Activated naive CD4-positive, alpha-beta T cell treated with anti-CD3 and anti-CD28 coated beads, Interleukin-2, amount 10 ng/mL, durations not matched to agents 7 days and 5 days (primary cell): ENCODE measurements around the gene XPNPEP3.
"Not testable (repeated sequence)": the region's sequence is repeated elsewhere in the genome, so short reads cannot be mapped to it uniquely, and the experiment has no call there.

ENCODE experiments used
- CTCF ChIA-PET: fragments of 350-600 bp; sonication (Branson Sonifier 250); formaldehyde crosslinking; loops from one replicate; lab custom pipeline; 2021; ENCODE audit warnings: antibody characterized with exemption; lab: Charles Lee
- DNase-seq: peaks from one replicate; pipeline ENCODE4 v3.0.0-alpha.2; 2020
- H3K27ac Mint-ChIP-seq: one replicate; pipeline ENCODE4 v1.8.0; 2021; ENCODE audit warnings: mild to moderate bottlenecking, moderate library complexity, mixed read lengths
- H3K27me3 Mint-ChIP-seq: one replicate; pipeline ENCODE4 v1.8.0; 2021; ENCODE audit warnings: mild to moderate bottlenecking, mixed read lengths
- H3K36me3 Mint-ChIP-seq: one replicate; pipeline ENCODE4 v1.8.0; 2021; ENCODE audit warnings: mixed read lengths
- H3K4me1 Mint-ChIP-seq: one replicate; pipeline ENCODE4 v1.8.0; 2021; ENCODE audit warnings: mixed read lengths
- H3K4me3 Mint-ChIP-seq: one replicate; pipeline ENCODE4 v1.8.0; 2021; ENCODE audit warnings: mild to moderate bottlenecking, moderate library complexity, mixed read lengths
- H3K9me3 Mint-ChIP-seq: one replicate; pipeline ENCODE4 v1.8.0; 2021; ENCODE audit warnings: mixed read lengths

XPNPEP3 gene

GRCh38 chr22:40838486-40838885, 18.5 kb upstream of the XPNPEP3 start:
- H3K27me3 Mint-ChIP-seq = no peaks in the 10 kb centered on the region
- no peak for DNase-seq

GRCh38 chr22:40844951-40845350, 12.0 kb upstream of the XPNPEP3 start:
- CTCF ChIA-PET = no interaction called here
- Mint-ChIP-seq H3K4me1 (peaks cover 2% of the 10 kb centered on the region), H3K27me3 (no peaks in the 10 kb centered on the region), H3K4me3 (no peak overlapping the region), H3K9me3 (no peaks in the 10 kb centered on the region), H3K36me3 (peaks cover 45% of the 10 kb centered on the region), H3K27ac (no peak overlapping the region)
- no peak for DNase-seq

More at GRCh38 chr22:40838486-40838885, 18.5 kb upstream of the XPNPEP3 start:
- CTCF ChIA-PET = no interaction called here
- no peak overlapping the region for H3K27ac Mint-ChIP-seq
- peaks cover 51% of the 10 kb centered on the region for H3K36me3 Mint-ChIP-seq
- peaks cover 13% of the 10 kb centered on the region for H3K4me1 Mint-ChIP-seq
- H3K4me3 Mint-ChIP-seq = no peak overlapping the region
- no peaks in the 10 kb centered on the region for H3K9me3 Mint-ChIP-seq

GRCh38 chr22:40845816-40846215, 11.1 kb upstream of the XPNPEP3 start:
- H3K27me3 Mint-ChIP-seq, H3K9me3 Mint-ChIP-seq, DNase-seq, H3K27ac Mint-ChIP-seq, H3K4me3 Mint-ChIP-seq, CTCF ChIA-PET, H3K4me1 Mint-ChIP-seq: not testable (repeated sequence)
- H3K36me3 Mint-ChIP-seq = peaks cover 36% of the 10 kb centered on the region

- H3K27ac Mint-ChIP-seq = no peak overlapping the region
- no peak overlapping the region for H3K4me3 Mint-ChIP-seq
- H3K36me3 Mint-ChIP-seq = peaks cover 9% of the 10 kb centered on the region
- no peaks in the 10 kb centered on the region for H3K27me3 Mint-ChIP-seq
- no peaks in the 10 kb centered on the region for H3K9me3 Mint-ChIP-seq
- CTCF ChIA-PET = interaction anchor here (1.3 kb wide), 1 partner anchor 69 kb away, joined by 3 read pairs; no protein-coding TSS in a partner anchor
- no peak for DNase-seq
- H3K4me1 Mint-ChIP-seq = peaks cover 51% of the 10 kb centered on the region
Observed at GRCh38 chr22:40853333-40853732, 3.6 kb upstream of the XPNPEP3 start.

- H3K9me3 Mint-ChIP-seq = no peaks in the 10 kb centered on the region
- H3K4me3 Mint-ChIP-seq = peak overlapping the region; percentile 42
- peaks cover 8% of the 10 kb centered on the region for H3K36me3 Mint-ChIP-seq
- no peak for DNase-seq
- peaks cover 55% of the 10 kb centered on the region for H3K4me1 Mint-ChIP-seq
- no peak overlapping the region for H3K27ac Mint-ChIP-seq
- CTCF ChIA-PET = interaction anchor here (1.1 kb wide), 1 partner anchor 45 kb away, joined by 3 read pairs; no protein-coding TSS in a partner anchor
- H3K27me3 Mint-ChIP-seq = no peaks in the 10 kb centered on the region
Observed at GRCh38 chr22:40853961-40854360, 3.0 kb upstream of the XPNPEP3 start.

GRCh38 chr22:40855071-40855978, 1.6 kb upstream of the XPNPEP3 start:
- CTCF ChIA-PET = interaction anchor here (0.6 to 1.1 kb wide), 4 partner anchors 44 to 418 kb away, joined by 3 read pairs; no protein-coding TSS in a partner anchor
- DNase-seq = no peak
- Mint-ChIP-seq H3K36me3 (peaks cover 7% of the 10 kb centered on the region), H3K27me3 (no peaks in the 10 kb centered on the region), H3K4me3 (peak overlapping the region; percentile 99), H3K27ac (peak overlapping the region; percentile 100), H3K9me3 (no peaks in the 10 kb centered on the region), H3K4me1 (peaks cover 60% of the 10 kb centered on the region)

- Mint-ChIP-seq H3K4me3 (peak overlapping the region; percentile 99), H3K9me3 (no peaks in the 10 kb centered on the region), H3K36me3 (peaks cover 12% of the 10 kb centered on the region), H3K27me3 (no peaks in the 10 kb centered on the region), H3K27ac (peak overlapping the region; percentile 100), H3K4me1 (peaks cover 60% of the 10 kb centered on the region)
- DNase-seq = no peak
- CTCF ChIA-PET = interaction anchor here (0.6 kb wide), 1 partner anchor 209 kb away, joined by 3 read pairs; no protein-coding TSS in a partner anchor
Observed at GRCh38 chr22:40855979-40856512, 902 bp upstream of the XPNPEP3 start.

- Mint-ChIP-seq H3K4me1 (peaks cover 50% of the 10 kb centered on the region), H3K27me3 (no peaks in the 10 kb centered on the region), H3K36me3 (peaks cover 13% of the 10 kb centered on the region), H3K9me3 (no peaks in the 10 kb centered on the region), H3K27ac (peak overlapping the region; percentile 100), H3K4me3 (peak overlapping the region; percentile 99)
- no peak for DNase-seq
- CTCF ChIA-PET = interaction anchor here (1.0 to 1.7 kb wide), 3 partner anchors 42 to 210 kb away, joined by 3 to 7 read pairs (median 6); no protein-coding TSS in a partner anchor
Observed at GRCh38 chr22:40857309-40857855, 434 bp downstream of the XPNPEP3 start.

- DNase-seq = no peak
- H3K36me3 Mint-ChIP-seq = peaks cover 9% of the 10 kb centered on the region
- no peaks in the 10 kb centered on the region for H3K27me3 Mint-ChIP-seq
- H3K4me3 Mint-ChIP-seq = no peak within 1 kb of the TSS
- no peak within 1 kb of the TSS for H3K27ac Mint-ChIP-seq
- CTCF ChIA-PET = no interaction called here
- peaks cover 30% of the 10 kb centered on the region for H3K4me1 Mint-ChIP-seq
- H3K9me3 Mint-ChIP-seq = no peaks in the 10 kb centered on the region
Observed at GRCh38 chr22:40862013-40862412, 5.1 kb downstream of the XPNPEP3 start, which contains the start of gene DNAJB7. DNAJB7 (minus strand) TSS chr22:40862113; CDS start chr22:40861994, 119 bp downstream.

GRCh38 chr22:40862537-40862936, 5.6 kb downstream of the XPNPEP3 start:
- DNase-seq = no peak
- H3K27ac Mint-ChIP-seq = no peak overlapping the region
- CTCF ChIA-PET = no interaction called here
- H3K9me3 Mint-ChIP-seq = no peaks in the 10 kb centered on the region
- H3K27me3 Mint-ChIP-seq = no peaks in the 10 kb centered on the region
- H3K36me3 Mint-ChIP-seq = peaks cover 9% of the 10 kb centered on the region
- H3K4me1 Mint-ChIP-seq = peaks cover 26% of the 10 kb centered on the region
- no peak overlapping the region for H3K4me3 Mint-ChIP-seq

GRCh38 chr22:40867109-40867508, 10.2 kb downstream of the XPNPEP3 start:
- Mint-ChIP-seq H3K9me3 (no peaks in the 10 kb centered on the region), H3K36me3 (peaks cover 4% of the 10 kb centered on the region), H3K27me3 (no peaks in the 10 kb centered on the region), H3K4me3 (no peak overlapping the region), H3K27ac (no peak overlapping the region), H3K4me1 (peaks cover 7% of the 10 kb centered on the region)
- CTCF ChIA-PET = interaction anchor here (0.9 to 1.1 kb wide), 2 partner anchors 10 to 32 kb away, joined by 4 to 8 read pairs; no protein-coding TSS in a partner anchor
- no peak for DNase-seq

GRCh38 chr22:40868379-40868778, 11.4 kb downstream of the XPNPEP3 start:
- not testable (repeated sequence) for H3K27me3 Mint-ChIP-seq, H3K4me1 Mint-ChIP-seq, H3K27ac Mint-ChIP-seq, H3K4me3 Mint-ChIP-seq, H3K36me3 Mint-ChIP-seq, DNase-seq, H3K9me3 Mint-ChIP-seq
- CTCF ChIA-PET = interaction anchor here (0.6 kb wide), 1 partner anchor 12 kb away, joined by 4 read pairs; no protein-coding TSS in a partner anchor

- Mint-ChIP-seq H3K36me3 (peaks cover 4% of the 10 kb centered on the region), H3K27me3 (no peaks in the 10 kb centered on the region), H3K9me3 (no peaks in the 10 kb centered on the region), H3K27ac (no peak overlapping the region), H3K4me3 (no peak overlapping the region), H3K4me1 (no peaks in the 10 kb centered on the region)
- CTCF ChIA-PET = interaction anchor here (0.7 to 1.2 kb wide), 2 partner anchors 8 to 191 kb away, joined by 4 read pairs; no protein-coding TSS in a partner anchor
- no peak for DNase-seq
Observed at GRCh38 chr22:40874016-40874415, 17.1 kb downstream of the XPNPEP3 start.

- Mint-ChIP-seq H3K27ac (no peak overlapping the region), H3K9me3 (no peaks in the 10 kb centered on the region), H3K36me3 (peaks cover 4% of the 10 kb centered on the region), H3K4me3 (no peak overlapping the region), H3K27me3 (no peaks in the 10 kb centered on the region), H3K4me1 (no peaks in the 10 kb centered on the region)
- CTCF ChIA-PET = no interaction called here
- DNase-seq = no peak
Observed at GRCh38 chr22:40875111-40875510, 18.2 kb downstream of the XPNPEP3 start.
